Activated T-cell treated with anti-CD3 and anti-CD28 coated beads, Interleukin-2, amount 50 U/mL, for 24 hours (primary cell): ENCODE measurements around the gene MIXL1.
"Not testable (repeated sequence)": the region's sequence is repeated elsewhere in the genome, so short reads cannot be mapped to it uniquely, and the experiment has no call there.

Experiments used
- DNase-seq: peaks from one replicate; pipeline ENCODE4 v3.0.0-alpha.2; 2020
- H3K27ac Mint-ChIP-seq: 2 replicates; pipeline ENCODE4 v1.8.0; 2020; ENCODE audit warnings: mild to moderate bottlenecking, mixed read lengths
- H3K27me3 Mint-ChIP-seq: 2 replicates; pipeline ENCODE4 v1.8.0; 2020; ENCODE audit warnings: mixed read lengths
- H3K36me3 Mint-ChIP-seq: 2 replicates; pipeline ENCODE4 v1.8.0; 2020; ENCODE audit warnings: low read depth, mixed read lengths
- H3K4me1 Mint-ChIP-seq: 2 replicates; pipeline ENCODE4 v1.8.0; 2020; ENCODE audit warnings: low read depth, mixed read lengths
- H3K4me3 Mint-ChIP-seq: 2 replicates; pipeline ENCODE4 v1.8.0; 2020; ENCODE audit warnings: mild to moderate bottlenecking, moderate library complexity, mixed read lengths
- H3K9me3 Mint-ChIP-seq: 2 replicates; pipeline ENCODE4 v1.8.0; 2020; ENCODE audit warnings: mixed read lengths

MIXL1 gene

DNA sequence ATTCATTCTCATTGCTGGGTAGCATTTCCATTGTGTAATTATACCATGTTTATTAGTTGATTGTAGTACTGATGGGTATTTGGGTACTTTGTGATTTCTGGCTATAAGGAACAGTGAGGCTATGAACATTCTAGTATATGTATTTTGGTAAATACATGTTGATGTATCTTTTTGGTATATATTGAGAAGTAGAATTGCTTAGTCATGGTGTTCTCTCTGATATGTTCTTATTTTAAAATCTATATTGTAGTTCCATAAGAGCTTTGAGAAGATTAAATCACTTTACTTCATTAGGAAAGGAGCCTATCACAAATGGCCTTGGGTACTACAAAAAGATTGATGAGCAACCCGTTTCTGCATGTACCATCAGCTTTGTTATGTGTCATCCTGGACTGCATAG lies 13.4 kb downstream of the MIXL1 start:
- H3K9me3 Mint-ChIP-seq = no peaks in the 10 kb centered on the region
- no peak for DNase-seq
- H3K27me3 Mint-ChIP-seq = no peaks in the 10 kb centered on the region
- H3K27ac Mint-ChIP-seq = no peak overlapping the region
- peaks cover 64% of the 10 kb centered on the region for H3K36me3 Mint-ChIP-seq
- H3K4me3 Mint-ChIP-seq = no peak overlapping the region
- H3K4me1 Mint-ChIP-seq = no peaks in the 10 kb centered on the region

DNA sequence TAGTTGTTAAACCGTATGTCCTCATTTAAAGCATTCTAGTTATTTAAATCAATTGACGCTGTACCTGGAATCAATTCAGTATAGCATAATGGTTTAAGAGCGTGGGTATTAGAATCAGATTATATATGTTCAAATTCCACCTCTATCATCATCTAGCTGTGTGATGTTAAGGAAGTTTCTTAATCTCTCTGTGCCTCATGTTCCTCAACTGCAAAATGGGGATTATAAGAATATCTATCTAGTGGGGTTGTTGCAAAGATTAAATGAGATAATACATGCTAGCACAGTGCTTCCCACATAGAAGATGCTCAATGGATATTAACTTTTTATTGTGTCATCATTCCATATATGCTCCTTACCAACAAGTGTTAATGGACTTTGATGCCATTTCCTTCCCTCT lies 16.0 kb downstream of the MIXL1 start:
- Mint-ChIP-seq H3K27me3 (no peaks in the 10 kb centered on the region), H3K9me3 (no peaks in the 10 kb centered on the region), H3K36me3 (peaks cover 42% of the 10 kb centered on the region), H3K27ac (no peak overlapping the region), H3K4me1 (no peaks in the 10 kb centered on the region), H3K4me3 (no peak overlapping the region)
- DNase-seq = no peak

DNA sequence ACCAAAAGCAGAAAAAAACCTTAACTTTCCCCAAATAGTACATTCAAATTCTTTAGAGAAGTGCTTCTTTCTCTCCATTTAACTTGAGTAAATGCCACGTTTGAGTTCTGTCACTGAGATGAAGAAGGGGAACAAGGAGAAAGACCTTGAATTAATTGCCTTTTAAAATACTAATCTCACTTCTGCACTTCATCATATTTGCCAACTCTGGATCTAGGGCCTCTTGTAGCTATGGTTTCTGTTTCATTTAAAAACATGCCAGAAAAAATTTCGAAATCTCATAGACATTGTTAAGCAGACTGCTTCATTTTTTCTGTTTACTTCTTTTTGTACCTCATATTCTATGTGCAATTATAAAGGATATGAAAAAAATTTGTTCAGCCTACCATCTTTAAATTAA lies 24.6 kb downstream of the MIXL1 start:
- DNase-seq = no peak
- no peaks in the 10 kb centered on the region for H3K9me3 Mint-ChIP-seq
- H3K27me3 Mint-ChIP-seq = no peaks in the 10 kb centered on the region
- no peak overlapping the region for H3K4me3 Mint-ChIP-seq
- no peak overlapping the region for H3K27ac Mint-ChIP-seq
- peaks cover 51% of the 10 kb centered on the region for H3K36me3 Mint-ChIP-seq
- no peaks in the 10 kb centered on the region for H3K4me1 Mint-ChIP-seq

DNA sequence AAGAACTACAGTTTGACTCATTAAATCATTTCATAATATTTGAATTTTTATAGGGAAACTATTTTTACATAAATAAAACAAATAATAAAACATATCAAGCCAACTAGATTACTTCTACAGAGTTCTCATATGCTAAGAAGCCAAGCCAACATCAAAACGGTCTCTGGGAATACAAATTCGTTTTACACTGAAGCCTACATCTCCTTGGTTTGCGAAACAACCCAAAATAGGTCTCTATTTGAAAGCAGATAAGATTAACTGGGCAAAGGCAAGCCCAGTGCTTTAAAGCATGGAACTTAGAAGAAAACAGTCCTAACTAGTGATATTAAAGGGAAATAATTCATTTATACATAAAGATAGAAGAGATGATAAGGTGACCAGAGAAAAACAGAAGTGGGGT lies 25.3 kb downstream of the MIXL1 start:
- no peak overlapping the region for H3K4me3 Mint-ChIP-seq
- H3K36me3 Mint-ChIP-seq = peaks cover 52% of the 10 kb centered on the region
- H3K4me1 Mint-ChIP-seq = no peaks in the 10 kb centered on the region
- H3K27ac Mint-ChIP-seq = no peak overlapping the region
- H3K9me3 Mint-ChIP-seq = no peaks in the 10 kb centered on the region
- no peak for DNase-seq
- no peaks in the 10 kb centered on the region for H3K27me3 Mint-ChIP-seq

DNA sequence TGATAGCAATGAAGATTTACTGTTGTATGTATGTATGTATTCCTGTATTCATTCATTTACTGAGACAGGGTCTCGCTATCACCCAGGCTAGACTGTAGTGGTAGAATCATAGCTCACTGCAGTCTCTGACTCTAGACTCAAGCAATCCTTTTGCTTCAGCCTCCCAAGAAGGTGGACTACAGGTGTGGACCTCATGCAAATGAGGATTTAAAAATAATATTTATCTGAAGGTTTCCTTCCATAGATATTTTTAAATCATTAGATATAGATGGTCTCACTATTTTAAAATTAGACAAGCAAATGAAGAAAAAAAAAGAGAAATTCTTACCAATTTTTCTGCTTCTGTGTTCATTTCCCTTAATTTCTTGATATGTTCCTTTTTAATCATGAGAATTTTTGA lies 27.0 kb downstream of the MIXL1 start:
- Mint-ChIP-seq H3K4me1 (no peaks in the 10 kb centered on the region), H3K27me3 (no peaks in the 10 kb centered on the region)

DNA sequence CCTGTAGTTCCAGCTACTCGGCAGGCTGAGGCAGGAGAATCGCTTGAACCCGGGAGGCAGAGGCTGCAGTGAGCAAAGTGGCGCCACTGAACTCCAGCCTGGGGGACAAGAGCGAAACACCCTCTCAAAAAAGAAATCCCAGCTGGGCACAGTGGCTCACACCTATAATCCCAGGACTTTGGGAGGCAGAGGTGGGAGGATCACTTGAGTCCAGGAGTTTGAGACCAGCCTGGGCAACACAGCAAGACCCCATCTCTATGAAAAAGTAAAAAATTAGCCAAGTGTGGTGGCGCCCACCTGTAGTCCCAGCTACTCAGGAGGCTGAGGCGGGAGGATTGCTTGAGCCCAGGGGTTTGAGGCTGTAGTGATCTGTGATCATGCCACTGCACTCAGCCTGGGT lies 29.4 kb downstream of the MIXL1 start:
- not testable (repeated sequence) for H3K27ac Mint-ChIP-seq, H3K27me3 Mint-ChIP-seq, H3K4me1 Mint-ChIP-seq, DNase-seq, H3K4me3 Mint-ChIP-seq, H3K9me3 Mint-ChIP-seq
- peaks cover 46% of the 10 kb centered on the region for H3K36me3 Mint-ChIP-seq

More for the DNA sequence above, 27.0 kb downstream of the MIXL1 start:
- Mint-ChIP-seq H3K27ac (no peak overlapping the region), H3K36me3 (peaks cover 51% of the 10 kb centered on the region), H3K9me3 (no peaks in the 10 kb centered on the region), H3K4me3 (no peak overlapping the region)
- DNase-seq = no peak

DNA sequence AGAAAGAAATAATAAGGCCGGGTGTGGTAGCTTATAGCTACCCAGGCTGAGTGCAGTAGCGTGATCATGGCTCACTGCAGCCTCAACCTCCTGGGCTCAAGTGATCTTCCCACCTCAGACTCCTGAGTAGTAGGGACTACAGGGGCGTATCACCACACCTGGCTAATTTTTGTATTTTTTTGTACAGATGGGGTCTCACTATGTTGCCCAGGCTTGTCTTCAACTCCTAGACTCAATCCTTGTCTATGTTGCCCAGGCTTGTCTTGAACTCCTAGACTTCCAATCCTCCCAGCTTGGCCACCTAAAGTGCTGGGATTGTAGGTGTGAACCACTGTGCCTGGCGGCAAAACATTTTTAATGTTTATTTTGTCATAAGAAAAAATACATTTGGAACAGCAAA lies 30.5 kb downstream of the MIXL1 start:
- no peaks in the 10 kb centered on the region for H3K27me3 Mint-ChIP-seq
- no peak for DNase-seq
- H3K4me1 Mint-ChIP-seq = no peaks in the 10 kb centered on the region
- no peak overlapping the region for H3K4me3 Mint-ChIP-seq
- H3K27ac Mint-ChIP-seq = no peak overlapping the region
- no peaks in the 10 kb centered on the region for H3K9me3 Mint-ChIP-seq
- H3K36me3 Mint-ChIP-seq = peaks cover 43% of the 10 kb centered on the region

DNA sequence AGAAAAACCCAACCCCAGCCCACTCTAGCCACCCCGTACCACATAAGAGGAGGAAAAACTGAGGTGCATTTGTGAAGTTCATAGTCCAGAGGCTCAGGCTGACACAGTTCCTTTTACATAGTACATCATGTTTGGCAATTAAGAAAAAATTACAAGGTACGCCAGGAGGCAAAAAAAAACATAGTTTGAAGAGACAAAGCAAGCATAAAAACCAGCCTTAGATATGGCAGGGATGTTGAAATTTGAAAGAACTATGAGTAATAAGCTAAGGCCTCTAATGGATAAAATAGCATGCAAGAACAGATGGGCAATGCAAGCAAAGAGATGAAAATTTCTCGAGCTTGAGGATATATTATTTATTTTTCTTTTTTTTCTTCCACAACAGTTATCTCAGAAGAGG lies 31.9 kb downstream of the MIXL1 start:
- Mint-ChIP-seq H3K9me3 (peaks cover 9% of the 10 kb centered on the region), H3K36me3 (peaks cover 44% of the 10 kb centered on the region), H3K4me3 (no peak overlapping the region), H3K4me1 (no peaks in the 10 kb centered on the region), H3K27me3 (no peaks in the 10 kb centered on the region), H3K27ac (no peak overlapping the region)
- DNase-seq = no peak

DNA sequence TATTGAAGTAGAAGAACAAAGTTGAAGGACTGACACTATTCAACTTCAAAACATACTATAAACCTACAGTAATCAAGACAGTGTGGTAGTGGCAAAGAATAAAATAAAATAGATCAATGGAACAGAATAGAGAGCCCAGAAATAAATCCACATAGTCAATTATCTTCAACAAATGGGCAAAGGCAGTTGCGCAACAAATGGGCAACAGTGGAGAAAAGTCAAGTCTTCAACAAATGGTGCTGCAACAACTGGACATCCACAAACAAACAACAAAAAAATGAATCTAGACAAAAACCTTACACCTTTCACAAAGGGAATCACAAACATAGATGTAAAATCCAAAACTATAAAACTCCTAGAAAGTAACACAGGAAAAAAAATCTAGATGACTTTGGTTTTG lies 38.4 kb downstream of the MIXL1 start:
- H3K9me3 Mint-ChIP-seq = peaks cover 16% of the 10 kb centered on the region
- no peak overlapping the region for H3K27ac Mint-ChIP-seq
- H3K4me1 Mint-ChIP-seq = no peaks in the 10 kb centered on the region
- no peak for DNase-seq
- H3K27me3 Mint-ChIP-seq = no peaks in the 10 kb centered on the region
- H3K36me3 Mint-ChIP-seq = peaks cover 64% of the 10 kb centered on the region
- H3K4me3 Mint-ChIP-seq = no peak overlapping the region

DNA sequence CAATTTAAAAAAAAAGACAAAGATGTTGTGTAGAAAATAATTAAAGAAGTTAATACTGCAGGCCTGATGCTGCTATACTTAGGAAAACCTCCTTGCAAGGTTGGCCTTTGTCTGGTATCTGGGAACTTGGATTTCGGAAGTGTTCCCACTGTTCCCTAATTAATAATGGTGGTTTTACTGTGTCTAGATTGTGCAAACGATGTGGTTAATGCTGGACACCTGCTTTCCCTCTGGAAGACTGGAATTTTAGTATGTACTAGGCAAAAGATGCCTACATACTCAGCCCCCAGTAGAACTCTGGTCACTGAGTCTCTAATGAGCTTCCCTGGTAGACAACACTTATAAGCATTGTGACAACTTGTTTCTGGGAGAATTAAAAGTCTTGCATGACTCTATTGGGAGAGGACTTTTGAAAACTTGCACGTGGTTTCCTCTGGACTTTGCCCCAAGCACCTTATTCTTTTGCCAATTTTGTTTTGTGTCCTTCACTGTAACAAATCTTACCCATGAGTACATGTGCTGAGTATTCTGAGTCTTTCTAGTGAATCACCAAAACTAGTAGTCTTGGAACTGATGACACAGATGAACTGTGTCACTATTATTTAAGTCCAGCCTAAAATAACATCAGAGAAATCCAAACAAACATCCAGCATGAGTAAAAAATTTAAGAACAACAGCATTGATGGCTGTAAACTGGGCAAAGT lies 45.1 kb downstream of the MIXL1 start:
- H3K27me3 Mint-ChIP-seq = no peaks in the 10 kb centered on the region
- no peak for DNase-seq
- no peak overlapping the region for H3K27ac Mint-ChIP-seq
- H3K36me3 Mint-ChIP-seq = peaks cover 43% of the 10 kb centered on the region
- H3K4me1 Mint-ChIP-seq = peaks cover 2% of the 10 kb centered on the region
- no peak overlapping the region for H3K4me3 Mint-ChIP-seq
- H3K9me3 Mint-ChIP-seq = no peaks in the 10 kb centered on the region

DNA sequence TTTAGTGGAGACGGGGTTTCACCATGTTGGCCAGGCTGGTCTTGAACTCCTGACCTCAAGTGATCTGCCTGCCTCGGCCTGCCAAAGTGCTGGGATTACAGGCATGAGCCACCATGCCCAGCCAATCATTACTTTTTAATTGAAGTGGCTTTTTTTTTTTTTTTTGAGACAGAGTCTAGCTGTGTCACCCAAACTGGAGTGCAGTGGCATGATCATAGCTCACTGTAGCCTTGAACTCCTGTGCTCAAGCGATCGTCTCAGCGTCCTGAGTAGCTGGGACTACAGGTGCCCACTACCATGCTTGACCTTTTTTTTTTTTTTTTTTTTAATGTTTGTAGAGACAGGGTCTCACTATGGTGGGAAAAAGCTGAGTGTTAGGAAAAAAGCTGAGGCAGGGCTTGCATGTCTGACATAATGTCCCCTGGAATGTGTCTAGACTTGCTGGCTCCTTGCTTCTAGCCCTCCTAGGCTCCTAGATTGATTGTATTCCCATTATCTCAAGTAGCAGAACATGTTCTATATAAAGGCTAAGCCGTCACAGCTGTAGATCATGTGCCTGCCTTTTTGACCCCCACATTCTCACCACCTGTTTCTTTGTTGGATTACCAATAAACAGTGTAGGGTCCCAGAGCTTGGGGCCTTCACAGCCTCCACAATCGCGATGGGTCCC lies 48.9 kb downstream of the MIXL1 start:
- not testable (repeated sequence) for DNase-seq, H3K27ac Mint-ChIP-seq

DNA sequence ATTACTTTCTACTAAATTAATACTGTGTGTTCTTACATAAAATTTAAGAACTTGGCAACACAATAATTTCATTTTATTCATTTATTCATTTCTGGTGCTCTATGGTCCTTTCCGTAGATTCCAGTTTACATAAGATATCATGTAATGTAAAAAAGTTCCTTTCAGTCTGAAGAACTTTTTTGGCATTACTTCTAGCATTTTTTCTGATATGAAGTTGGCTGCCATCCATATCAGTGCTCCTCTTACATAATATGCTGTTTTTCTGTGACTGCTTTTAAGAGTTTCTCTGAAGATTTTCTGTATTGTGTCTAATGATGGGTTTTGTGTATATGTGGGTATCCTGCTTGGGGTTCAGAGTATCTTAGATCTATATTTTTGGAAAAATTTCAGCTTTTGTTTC lies 50.7 kb downstream of the MIXL1 start:
- peaks cover 2% of the 10 kb centered on the region for H3K4me1 Mint-ChIP-seq
- DNase-seq = no peak
- H3K36me3 Mint-ChIP-seq = peaks cover 44% of the 10 kb centered on the region
- H3K9me3 Mint-ChIP-seq = no peaks in the 10 kb centered on the region
- H3K27me3 Mint-ChIP-seq = no peaks in the 10 kb centered on the region
- no peak overlapping the region for H3K27ac Mint-ChIP-seq
- no peak overlapping the region for H3K4me3 Mint-ChIP-seq

More for the DNA sequence above, 48.9 kb downstream of the MIXL1 start:
- not testable (repeated sequence) for H3K4me1 Mint-ChIP-seq, H3K4me3 Mint-ChIP-seq, H3K27me3 Mint-ChIP-seq, H3K9me3 Mint-ChIP-seq
- H3K36me3 Mint-ChIP-seq = peaks cover 52% of the 10 kb centered on the region

DNA sequence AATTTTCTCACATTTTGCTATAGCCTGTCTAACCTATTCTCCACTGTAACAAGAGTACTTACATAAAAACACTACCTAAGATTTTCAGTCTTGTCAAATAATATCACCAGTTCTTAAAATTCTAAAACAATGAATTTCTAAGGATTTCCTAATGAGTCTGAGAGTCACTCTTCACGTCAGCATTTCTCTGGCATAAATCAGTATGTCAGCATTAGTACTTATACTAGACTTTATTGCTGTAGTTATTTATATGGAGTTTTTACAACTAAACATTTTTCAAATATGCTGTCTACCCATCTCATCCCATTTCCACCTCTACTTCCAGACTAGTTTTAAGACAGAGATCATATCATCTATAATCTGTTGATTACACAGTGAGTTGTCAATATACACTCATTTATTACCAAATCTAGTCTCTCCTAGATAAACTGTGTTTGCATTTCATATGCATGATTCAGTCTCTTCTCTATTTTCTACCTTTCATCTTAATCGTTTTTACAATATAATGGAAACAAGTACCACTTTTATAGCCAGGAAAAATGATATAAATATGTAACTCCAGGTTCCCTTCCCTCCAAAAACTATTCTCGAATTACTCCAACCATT lies 52.7 kb downstream of the MIXL1 start:
- peaks cover 52% of the 10 kb centered on the region for H3K36me3 Mint-ChIP-seq
- no peaks in the 10 kb centered on the region for H3K27me3 Mint-ChIP-seq
- no peak overlapping the region for H3K27ac Mint-ChIP-seq
- H3K4me1 Mint-ChIP-seq = peaks cover 2% of the 10 kb centered on the region
- no peak overlapping the region for H3K4me3 Mint-ChIP-seq
- no peaks in the 10 kb centered on the region for H3K9me3 Mint-ChIP-seq
- no peak for DNase-seq
